ENCODE measurements around the gene PRR5. TPM values are rescaled to one million over a fixed set of nuclear protein-coding genes. Genes with fewer than 3 reads are reported as not detected.
A peak's percentile ranks its signal among the peaks of the same experiment; 100 is the strongest.

Gene PRR5
- total and polyA plus RNA-seq, 7 donors = 7.9 to 35.6 (median 12.7) TPM

GRCh38 chr22:44683237-44683636, 18.8 kb upstream of the PRR5 start:
- Histone ChIP-seq H3K27ac (no peak overlapping the region), H3K36me3 (no peaks in the 10 kb centered on the region), H3K4me1 (peaks cover 0 to 11% (median 7%) of the 10 kb centered on the region in 4 donors), H3K4me3 (no peak overlapping the region), H3K9me3 (no peaks in the 10 kb centered on the region), H3K27me3 (no peaks in the 10 kb centered on the region)
- intact Hi-C loops (cut with DNase I) = no loop called here
- DNase-seq = no peak
- 44 to 76% methylated on average over 5 of the region's 5 CpGs for WGBS, 2 donors
- TF ChIP-seq POLR2AphosphoS5 (IDR thresholded peaks at IDR 0.05) (no peak), EP300 (IDR thresholded peaks at IDR 0.05) (no peak), POLR2A (IDR thresholded peaks at IDR 0.05) (no peak)
- TF ChIP-seq, protein P1, sequence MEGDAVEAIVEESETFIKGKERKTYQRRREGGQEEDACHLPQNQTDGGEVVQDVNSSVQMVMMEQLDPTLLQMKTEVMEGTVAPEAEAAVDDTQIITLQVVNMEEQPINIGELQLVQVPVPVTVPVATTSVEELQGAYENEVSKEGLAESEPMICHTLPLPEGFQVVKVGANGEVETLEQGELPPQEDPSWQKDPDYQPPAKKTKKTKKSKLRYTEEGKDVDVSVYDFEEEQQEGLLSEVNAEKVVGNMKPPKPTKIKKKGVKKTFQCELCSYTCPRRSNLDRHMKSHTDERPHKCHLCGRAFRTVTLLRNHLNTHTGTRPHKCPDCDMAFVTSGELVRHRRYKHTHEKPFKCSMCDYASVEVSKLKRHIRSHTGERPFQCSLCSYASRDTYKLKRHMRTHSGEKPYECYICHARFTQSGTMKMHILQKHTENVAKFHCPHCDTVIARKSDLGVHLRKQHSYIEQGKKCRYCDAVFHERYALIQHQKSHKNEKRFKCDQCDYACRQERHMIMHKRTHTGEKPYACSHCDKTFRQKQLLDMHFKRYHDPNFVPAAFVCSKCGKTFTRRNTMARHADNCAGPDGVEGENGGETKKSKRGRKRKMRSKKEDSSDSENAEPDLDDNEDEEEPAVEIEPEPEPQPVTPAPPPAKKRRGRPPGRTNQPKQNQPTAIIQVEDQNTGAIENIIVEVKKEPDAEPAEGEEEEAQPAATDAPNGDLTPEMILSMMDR (IDR thresholded peaks at IDR 0.05) = no peak

DNA sequence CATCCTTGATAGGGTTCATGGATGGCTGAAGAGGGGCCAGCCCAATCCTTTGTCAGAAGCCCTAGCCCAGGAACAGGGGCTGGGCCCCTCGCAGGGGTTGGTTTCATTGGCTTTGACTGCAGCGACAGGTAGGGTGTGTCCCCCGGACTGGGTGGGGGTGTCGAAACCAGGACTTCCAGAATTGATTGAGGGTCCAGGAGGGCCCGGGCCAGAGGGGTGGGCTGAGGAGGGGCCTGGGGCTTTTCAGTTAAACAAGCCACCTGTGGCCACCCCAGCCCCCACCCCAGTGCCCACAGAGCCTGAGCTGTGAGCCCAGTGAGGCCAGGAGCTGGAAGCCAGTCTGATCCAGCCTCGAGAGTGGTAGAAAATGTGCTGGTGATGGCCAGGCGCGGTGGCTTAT, 18.1 kb upstream of the PRR5 start:
- TF ChIP-seq POLR2A (IDR thresholded peaks at IDR 0.05) (no peak), POLR2AphosphoS5 (IDR thresholded peaks at IDR 0.05) (no peak), EP300 (IDR thresholded peaks at IDR 0.05) (no peak)
- TF ChIP-seq, protein P1 (IDR thresholded peaks at IDR 0.05) = no peak
- no peak overlapping the region for H3K4me3 ChIP-seq
- H3K4me1 ChIP-seq = peaks cover 0 to 11% (median 7%) of the 10 kb centered on the region in 4 donors
- H3K36me3 ChIP-seq = no peaks in the 10 kb centered on the region
- no peaks in the 10 kb centered on the region for H3K27me3 ChIP-seq
- intact Hi-C loops (cut with DNase I) = no loop called here
- DNase-seq = no peak
- H3K27ac ChIP-seq = no peak overlapping the region
- WGBS, 2 donors = 67 to 79% methylated on average over 8 of the region's 8 CpGs
- H3K9me3 ChIP-seq = no peaks in the 10 kb centered on the region

GRCh38 chr22:44684506-44685383, 17.3 kb upstream of the PRR5 start:
- Histone ChIP-seq H3K4me1 (peaks cover 0 to 11% (median 7%) of the 10 kb centered on the region in 4 donors), H3K36me3 (no peaks in the 10 kb centered on the region), H3K27ac (no peak overlapping the region), H3K27me3 (no peaks in the 10 kb centered on the region), H3K9me3 (no peaks in the 10 kb centered on the region), H3K4me3 (no peak overlapping the region)
- TF ChIP-seq EP300 (IDR thresholded peaks at IDR 0.05) (no peak), POLR2A (IDR thresholded peaks at IDR 0.05) (no peak)
- TF ChIP-seq, protein P1 (IDR thresholded peaks at IDR 0.05) = peak; percentile 49 to 88 (median 82)
- DNase-seq = peak; percentile 89
- intact Hi-C loops (cut with DNase I) = no loop called here
- WGBS, 2 donors = 19 to 29% methylated on average over 23 of the region's 23 CpGs

DNA sequence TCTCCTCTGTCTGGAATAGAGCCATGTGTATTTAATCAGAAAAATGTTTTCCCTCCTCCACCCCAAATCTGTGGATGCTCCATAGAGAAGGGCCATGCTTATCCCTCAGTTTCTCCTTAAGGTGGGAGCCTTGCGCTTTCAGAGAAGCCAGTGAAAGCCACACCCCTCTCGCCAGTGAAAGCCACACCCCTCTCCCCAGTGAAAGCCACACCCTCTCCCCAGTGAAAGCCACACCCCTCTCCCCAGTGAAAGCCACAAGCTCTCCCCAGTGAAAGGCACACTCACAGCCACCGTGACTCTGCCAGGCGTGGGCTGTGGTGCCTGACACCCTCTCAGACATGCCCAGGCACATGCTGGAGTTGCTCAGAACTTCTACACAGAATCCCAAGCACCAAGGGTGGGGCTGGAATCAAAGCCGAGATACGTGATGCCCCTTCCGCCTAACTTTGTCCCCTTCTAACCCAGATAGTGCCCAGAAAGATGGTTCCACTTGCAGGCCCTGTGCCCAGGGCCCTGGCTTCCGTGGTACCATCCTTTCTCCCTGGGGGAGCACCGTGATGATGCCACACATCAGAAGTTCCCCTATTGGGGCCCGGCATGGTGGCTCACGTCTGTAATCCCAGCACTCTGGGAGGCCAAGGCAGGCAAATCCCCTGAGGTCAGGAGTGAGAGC, 16.5 kb upstream of the PRR5 start:
- no peaks in the 10 kb centered on the region for H3K36me3 ChIP-seq
- H3K4me3 ChIP-seq = no peak overlapping the region
- no peak overlapping the region for H3K27ac ChIP-seq
- 32 to 53% methylated on average over 11 of the region's 11 CpGs for WGBS, 2 donors
- peaks cover 0 to 11% (median 7%) of the 10 kb centered on the region in 4 donors for H3K4me1 ChIP-seq
- H3K27me3 ChIP-seq = no peaks in the 10 kb centered on the region
- DNase-seq = no peak
- H3K9me3 ChIP-seq = no peaks in the 10 kb centered on the region
- TF ChIP-seq POLR2AphosphoS5 (IDR thresholded peaks at IDR 0.05) (no peak), POLR2A (IDR thresholded peaks at IDR 0.05) (no peak), EP300 (IDR thresholded peaks at IDR 0.05) (no peak)
- TF ChIP-seq, protein P1 (IDR thresholded peaks at IDR 0.05) = no peak
- intact Hi-C loops (cut with DNase I) = no loop called here
